ENCODE data around the gene TMEM204.

The TMEM204 gene

GRCh38 chr16:1499756-1500464 is 33.6 kb upstream of the TMEM204 start:
- H3K27ac ChIP-seq (ENCODE audit: insufficient read depth, low read length, poor library complexity, severe bottlenecking), result no peak overlapping the region
- no peak for DNase-seq
- peaks cover 57% of the 10 kb centered on the region for H3K36me3 ChIP-seq (ENCODE audit: control insufficient read depth, insufficient read depth, low read length)
- H3K27me3 ChIP-seq (replicated peaks; ENCODE audit: control insufficient read depth, insufficient read depth, low read length, poor library complexity, severe bottlenecking), result no peaks in the 10 kb centered on the region
- no peaks in the 10 kb centered on the region for H3K9me3 ChIP-seq (ENCODE audit: control insufficient read depth, low read length)
- H3K4me3 ChIP-seq (ENCODE audit: insufficient read depth, low read depth, low read length, poor library complexity, severe bottlenecking), result no peak overlapping the region
- no peaks in the 10 kb centered on the region for H3K4me1 ChIP-seq (ENCODE audit: control insufficient read depth, insufficient read depth, low read length, poor library complexity, severe bottlenecking)

- Histone ChIP-seq H3K27ac (ENCODE audit: insufficient read depth, low read length, poor library complexity, severe bottlenecking) (no peak overlapping the region), H3K9me3 (ENCODE audit: control insufficient read depth, low read length) (no peaks in the 10 kb centered on the region), H3K36me3 (ENCODE audit: control insufficient read depth, insufficient read depth, low read length) (peaks cover 57% of the 10 kb centered on the region), H3K4me1 (ENCODE audit: control insufficient read depth, insufficient read depth, low read length, poor library complexity, severe bottlenecking) (no peaks in the 10 kb centered on the region), H3K4me3 (ENCODE audit: insufficient read depth, low read depth, low read length, poor library complexity, severe bottlenecking) (no peak overlapping the region), H3K27me3 (replicated peaks; ENCODE audit: control insufficient read depth, insufficient read depth, low read length, poor library complexity, severe bottlenecking) (no peaks in the 10 kb centered on the region)
- no peak for DNase-seq
These were observed 32.9 kb upstream of the TMEM204 start for GRCh38 chr16:1500465-1501150.

GRCh38 chr16:1501630-1502029 is 31.8 kb upstream of the TMEM204 start:
- peaks cover 53% of the 10 kb centered on the region for H3K36me3 ChIP-seq (ENCODE audit: control insufficient read depth, insufficient read depth, low read length)
- no peaks in the 10 kb centered on the region for H3K9me3 ChIP-seq (ENCODE audit: control insufficient read depth, low read length)
- no peak for DNase-seq
- no peak overlapping the region for H3K27ac ChIP-seq (ENCODE audit: insufficient read depth, low read length, poor library complexity, severe bottlenecking)
- H3K27me3 ChIP-seq (replicated peaks; ENCODE audit: control insufficient read depth, insufficient read depth, low read length, poor library complexity, severe bottlenecking), result no peaks in the 10 kb centered on the region
- no peak overlapping the region for H3K4me3 ChIP-seq (ENCODE audit: insufficient read depth, low read depth, low read length, poor library complexity, severe bottlenecking)
- no peaks in the 10 kb centered on the region for H3K4me1 ChIP-seq (ENCODE audit: control insufficient read depth, insufficient read depth, low read length, poor library complexity, severe bottlenecking)

GRCh38 chr16:1502092-1503004 is 31.1 kb upstream of the TMEM204 start:
- Histone ChIP-seq H3K4me3 (ENCODE audit: insufficient read depth, low read depth, low read length, poor library complexity, severe bottlenecking) (no peak overlapping the region), H3K27me3 (replicated peaks; ENCODE audit: control insufficient read depth, insufficient read depth, low read length, poor library complexity, severe bottlenecking) (no peaks in the 10 kb centered on the region), H3K36me3 (ENCODE audit: control insufficient read depth, insufficient read depth, low read length) (peaks cover 46% of the 10 kb centered on the region), H3K27ac (ENCODE audit: insufficient read depth, low read length, poor library complexity, severe bottlenecking) (no peak overlapping the region), H3K4me1 (ENCODE audit: control insufficient read depth, insufficient read depth, low read length, poor library complexity, severe bottlenecking) (no peaks in the 10 kb centered on the region), H3K9me3 (ENCODE audit: control insufficient read depth, low read length) (no peaks in the 10 kb centered on the region)
- DNase-seq, result no peak

- Histone ChIP-seq H3K36me3 (ENCODE audit: control insufficient read depth, insufficient read depth, low read length) (peaks cover 41% of the 10 kb centered on the region), H3K4me1 (ENCODE audit: control insufficient read depth, insufficient read depth, low read length, poor library complexity, severe bottlenecking) (no peaks in the 10 kb centered on the region), H3K27ac (ENCODE audit: insufficient read depth, low read length, poor library complexity, severe bottlenecking) (no peak overlapping the region), H3K9me3 (ENCODE audit: control insufficient read depth, low read length) (no peaks in the 10 kb centered on the region), H3K4me3 (ENCODE audit: insufficient read depth, low read depth, low read length, poor library complexity, severe bottlenecking) (no peak overlapping the region), H3K27me3 (replicated peaks; ENCODE audit: control insufficient read depth, insufficient read depth, low read length, poor library complexity, severe bottlenecking) (no peaks in the 10 kb centered on the region)
- no peak for DNase-seq
These were observed 30.1 kb upstream of the TMEM204 start for GRCh38 chr16:1503110-1503955.

GRCh38 chr16:1505073-1505844 is 28.2 kb upstream of the TMEM204 start:
- Histone ChIP-seq H3K4me1 (ENCODE audit: control insufficient read depth, insufficient read depth, low read length, poor library complexity, severe bottlenecking) (no peaks in the 10 kb centered on the region), H3K9me3 (ENCODE audit: control insufficient read depth, low read length) (no peaks in the 10 kb centered on the region), H3K27ac (ENCODE audit: insufficient read depth, low read length, poor library complexity, severe bottlenecking) (no peak overlapping the region), H3K4me3 (ENCODE audit: insufficient read depth, low read depth, low read length, poor library complexity, severe bottlenecking) (no peak overlapping the region), H3K27me3 (replicated peaks; ENCODE audit: control insufficient read depth, insufficient read depth, low read length, poor library complexity, severe bottlenecking) (no peaks in the 10 kb centered on the region), H3K36me3 (ENCODE audit: control insufficient read depth, insufficient read depth, low read length) (peaks cover 34% of the 10 kb centered on the region)
- DNase-seq, result no peak

GRCh38 chr16:1505912-1506311 is 27.6 kb upstream of the TMEM204 start:
- Histone ChIP-seq H3K9me3 (ENCODE audit: control insufficient read depth, low read length) (no peaks in the 10 kb centered on the region), H3K27ac (ENCODE audit: insufficient read depth, low read length, poor library complexity, severe bottlenecking) (no peak overlapping the region), H3K36me3 (ENCODE audit: control insufficient read depth, insufficient read depth, low read length) (peaks cover 28% of the 10 kb centered on the region), H3K27me3 (replicated peaks; ENCODE audit: control insufficient read depth, insufficient read depth, low read length, poor library complexity, severe bottlenecking) (no peaks in the 10 kb centered on the region), H3K4me1 (ENCODE audit: control insufficient read depth, insufficient read depth, low read length, poor library complexity, severe bottlenecking) (no peaks in the 10 kb centered on the region), H3K4me3 (ENCODE audit: insufficient read depth, low read depth, low read length, poor library complexity, severe bottlenecking) (no peak overlapping the region)
- DNase-seq, result no peak

- Histone ChIP-seq H3K27me3 (replicated peaks; ENCODE audit: control insufficient read depth, insufficient read depth, low read length, poor library complexity, severe bottlenecking) (no peaks in the 10 kb centered on the region), H3K27ac (ENCODE audit: insufficient read depth, low read length, poor library complexity, severe bottlenecking) (no peak overlapping the region), H3K4me3 (ENCODE audit: insufficient read depth, low read depth, low read length, poor library complexity, severe bottlenecking) (no peak overlapping the region), H3K36me3 (ENCODE audit: control insufficient read depth, insufficient read depth, low read length) (peaks cover 20% of the 10 kb centered on the region), H3K4me1 (ENCODE audit: control insufficient read depth, insufficient read depth, low read length, poor library complexity, severe bottlenecking) (no peaks in the 10 kb centered on the region), H3K9me3 (ENCODE audit: control insufficient read depth, low read length) (no peaks in the 10 kb centered on the region)
- no peak for DNase-seq
These were observed 26.8 kb upstream of the TMEM204 start for GRCh38 chr16:1506494-1507213.

Data from effector memory CD4-positive, alpha-beta T cell (primary cell).